K562 (cell line): ENCODE data around the gene COL9A3. TPM values are rescaled to one million over a fixed set of nuclear protein-coding genes. Genes with fewer than 3 reads are reported as not detected.

ENCODE experiments used
- ATAC-seq: fragments of 200-7000 bp; cut with Tn5 transposase; 3 replicates; pipeline ENCODE4 v1.9.1; 2020; ENCODE audit warnings: moderate library complexity
- BruUV-seq: library from RNA; stranded (reverse); fragments of 400-500 nt; replicated peaks from 2 replicates; lab custom pipeline; 2021; lab: Mats Ljungman, UMichigan
- CTCF ChIA-PET: fragments of 300-600 bp; formaldehyde crosslinking; extraction: SDS; loops from one replicate; lab custom pipeline; 2021; ENCODE audit warnings: low intra/inter-chr PET ratio; lab: Yijun Ruan, JAX
- POLR2A ChIA-PET: fragments of 300-600, 350-650 bp; sonication (Branson Sonifier 250); formaldehyde crosslinking; extraction: SDS; loops from one replicate; lab custom pipeline; 2021; ENCODE audit warnings: antibody characterized with exemption, inconsistent platforms; lab: Yijun Ruan, JAX
- DNase-seq, 4 experiments: peaks; one replicate each; pipeline versions ENCODE4 v3.0.0 to v3.0.0-alpha.2; 2011 to 2018; ENCODE audit warnings: low spot score in 3 of 4, mixed read lengths in 3 of 4; ENCODE audit errors: extremely low read depth in 1 of 4
- FAIRE-seq: peaks from 2 replicates; lab custom pipeline; 2011; peaks lifted over from hg19 to GRCh38; lab: Jason Lieb, UNC
- H2AFZ ChIP-seq: 2 replicates; pipeline ENCODE4 v1.6.0; 2011; ENCODE audit warnings: low read depth, low read length, control low read depth, inconsistent platforms
- H3K27ac ChIP-seq: fragments of 200-600 bp; 3 replicates; pipeline ENCODE4 v1.8.0; 2011; ENCODE audit warnings: low read depth, mild to moderate bottlenecking, control low read depth, inconsistent platforms, low read length, moderate library complexity, mixed read lengths; ENCODE audit errors: extremely low read depth
- H3K27me3 ChIP-seq, 2 experiments: fragments of 300-600 bp in 1 of 2; 2 replicates in 1 of 2; 3 replicates in 1 of 2; pipeline versions ENCODE4 v1.6.0 to v1.8.0; 2011; ENCODE audit warnings: inconsistent platforms in 2 of 2, low read length in 2 of 2, mild to moderate bottlenecking in 1 of 2, mixed read lengths in 1 of 2, moderate library complexity in 1 of 2; ENCODE audit not compliant: control insufficient read depth in 2 of 2, insufficient read depth in 2 of 2
- H3K36me3 ChIP-seq: fragments of 300-600 bp; 3 replicates; pipeline ENCODE4 v1.8.0; 2011; ENCODE audit warnings: mild to moderate bottlenecking, low read length, inconsistent platforms; ENCODE audit not compliant: control insufficient read depth, insufficient read depth
- H3K4me1 ChIP-seq, 2 experiments: fragments of 200-600 bp in 1 of 2; replicated peaks in 1 of 2; 2 replicates in 1 of 2; 3 replicates in 1 of 2; pipeline versions ENCODE4 v1.5.1 to v1.8.0; 2011; ENCODE audit warnings: inconsistent platforms in 2 of 2, low read length in 2 of 2, mild to moderate bottlenecking in 1 of 2, mixed read lengths in 1 of 2, moderate library complexity in 1 of 2; ENCODE audit not compliant: control insufficient read depth in 2 of 2, insufficient read depth in 2 of 2
- H3K4me2 ChIP-seq: 2 replicates; pipeline ENCODE4 v1.6.1; 2011; ENCODE audit warnings: low read length, control low read depth, inconsistent platforms, mixed read lengths; ENCODE audit not compliant: insufficient read depth
- H3K4me3 ChIP-seq: fragments of 200-600 bp; sonication (generic), shearing (Covaris generic); 2 replicates; pipeline ENCODE4 v1.5.1; 2016; ENCODE audit warnings: control low read depth, inconsistent platforms
- H3K79me2 ChIP-seq: fragments of 200-600 bp; 3 replicates; pipeline ENCODE4 v1.8.0; 2011; ENCODE audit warnings: low read length, inconsistent platforms; ENCODE audit not compliant: control insufficient read depth, insufficient read depth
- H3K9ac ChIP-seq, 2 experiments: 2 replicates each; pipeline versions ENCODE4 v1.6.0 to v1.6.1; 2011; ENCODE audit warnings: low read depth in 2 of 2, low read length in 2 of 2, control low read depth in 1 of 2, inconsistent platforms in 1 of 2, mild to moderate bottlenecking in 1 of 2, mixed read lengths in 1 of 2; ENCODE audit not compliant: insufficient read depth in 1 of 2
- H3K9me1 ChIP-seq: one replicate; pipeline ENCODE4 v1.6.0; 2011; ENCODE audit warnings: inconsistent platforms, mild to moderate bottlenecking, low read length, moderate library complexity; ENCODE audit not compliant: control insufficient read depth, insufficient read depth
- H3K9me3 ChIP-seq: replicated peaks from 2 replicates; pipeline ENCODE4 v1.5.1; 2011; ENCODE audit warnings: low read depth, low read length, inconsistent platforms; ENCODE audit not compliant: control insufficient read depth, insufficient read depth
- H4K20me1 ChIP-seq: replicated peaks from 2 replicates; pipeline ENCODE4 v1.6.1; 2011; ENCODE audit warnings: low read length, inconsistent platforms, mixed read lengths; ENCODE audit not compliant: control insufficient read depth, insufficient read depth
- CREBBP ChIP-seq: IDR thresholded peaks from one replicate; pipeline ENCODE4 v1.6.1; 2012; ENCODE audit warnings: low read depth, mild to moderate bottlenecking, control low read depth, inconsistent platforms, low read length
- DIDO1 ChIP-seq: fragments of 450-650 bp; IDR thresholded peaks from 2 replicates; pipeline ENCODE4 v1.6.1; 2016; ENCODE audit warnings: low read depth, missing biosample characterization, missing genetic modification characterization
- HNRNPH1 ChIP-seq: fragments of 200-400 bp; formaldehyde crosslinking; optimal IDR thresholded peaks from 2 replicates; pipeline ENCODE3; 2017; ENCODE audit warnings: low read depth, mild to moderate bottlenecking, low read length, moderate library complexity
- HNRNPK ChIP-seq: fragments of 200-400 bp; formaldehyde crosslinking; IDR thresholded peaks from one replicate; pipeline ENCODE4 v1.6.1; 2018; ENCODE audit warnings: mild to moderate bottlenecking, low read depth, low read length; ENCODE audit not compliant: poor library complexity, severe bottlenecking
- MEIS2 ChIP-seq: fragments of 450-650 bp; IDR thresholded peaks from 2 replicates; pipeline ENCODE4 v1.6.1; 2014; ENCODE audit warnings: mild to moderate bottlenecking; ENCODE audit not compliant: partially characterized antibody
- NONO ChIP-seq, 2 experiments: fragments of 200-400 bp in 1 of 2; fragments of 450-650 bp in 1 of 2; formaldehyde crosslinking in 1 of 2; IDR thresholded peaks; 2 replicates each; pipeline ENCODE4 v1.6.1; 2017; ENCODE audit warnings: low read depth in 2 of 2, mild to moderate bottlenecking in 2 of 2, moderate library complexity in 2 of 2, low read length in 1 of 2
- ZNF398 ChIP-seq: fragments of 250-450 bp; sonication (Bioruptor Pico); IDR thresholded peaks from 2 replicates; pipeline ENCODE4 v1.8.0; 2021; ENCODE audit warnings: moderate library complexity, mild to moderate bottlenecking, inconsistent platforms
- ZNF695 ChIP-seq: fragments of 450-650 bp; formaldehyde crosslinking; IDR thresholded peaks from 2 replicates; pipeline ENCODE4 v1.4.0; 2020; ENCODE audit warnings: mild to moderate bottlenecking, moderate library complexity
- WGBS: fragments of 100-300 bp; shearing (Covaris generic); methylation state at CpG from one replicate; pipeline ENCODE4 v1.1.6; 2016; ENCODE audit warnings: low coverage, mixed read lengths; ENCODE audit not compliant: insufficient coverage; ENCODE audit errors: missing lambda C conversion rate; 5-methylcytosine and 5-hydroxymethylcytosine counted together
- in situ Hi-C: fragments of 300-500 bp; cut with MboI; formaldehyde crosslinking; loops from 4 replicates; pipeline ENCODE4 v1.15.0; 2018; ENCODE audit warnings: inconsistent platforms, mixed read lengths
- intact Hi-C: fragments of 100-400 bp; cut with micrococcal nuclease; formaldehyde crosslinking; loops from 2 replicates; pipeline ENCODE4 v1.14.2; 2022
- polyA plus RNA-seq, 8 experiments: library from polyadenylated mRNA; depleted of rRNA in 4 of 8; stranded (reverse) in 5 of 8; unstranded in 3 of 8; fragments of >200 nt; fragmentation: Nextera tagmentation in 2 of 8; fragmentation: Illumina TruSeq in 1 of 8; extraction: Ambion mirVana in 2 of 8; extraction: Trizol in 1 of 8; gene quantifications; 2 replicates each; pipeline versions ENCODE4 v1.2.1 to v1.2.3, GENCODE V29; 2011 to 2014; ENCODE audit warnings: inconsistent platforms in 1 of 8, missing spikeins in 1 of 8
- total RNA-seq, 7 experiments: library from RNA; depleted of rRNA in 6 of 7; stranded (reverse); fragments of >200 nt in 6 of 7; fragmentation: Illumina TruSeq in 2 of 7; extraction: Trizol in 2 of 7; gene quantifications; 2 replicates each; pipeline versions ENCODE4 v1.2.1 to v1.2.3, GENCODE V29; 2011 to 2021; ENCODE audit warnings: low replicate concordance in 1 of 7
- TF ChIP-seq, protein P1 (sequence below), 2 experiments: fragments of 150-350 bp in 1 of 2; IDR thresholded peaks; 2 replicates each; pipeline ENCODE4 v1.6.1; 2012 to 2016; ENCODE audit warnings: low read depth in 2 of 2, low read length in 2 of 2, mild to moderate bottlenecking in 1 of 2, moderate library complexity in 1 of 2
- TF ChIP-seq, protein P2 (sequence below), 2 experiments: IDR thresholded peaks; 2 replicates each; pipeline ENCODE4 v1.6.1; 2011; ENCODE audit warnings: borderline replicate concordance in 1 of 2, control low read depth in 1 of 2, low read depth in 1 of 2, low read length in 1 of 2, mild to moderate bottlenecking in 1 of 2, mixed read lengths in 1 of 2, moderate library complexity in 1 of 2; ENCODE audit not compliant: insufficient read depth in 1 of 2, insufficient read length in 1 of 2, poor library complexity in 1 of 2, severe bottlenecking in 1 of 2; ENCODE audit errors: extremely low read depth in 1 of 2

Gene COL9A3
- total and polyA plus RNA-seq, 9 of the 15 experiments (the other 6 are each of a cell fraction or from before 2014, with no cell fraction given) = 0.14 to 3.6 (median 0.88) TPM; not detected in 1

DNA sequence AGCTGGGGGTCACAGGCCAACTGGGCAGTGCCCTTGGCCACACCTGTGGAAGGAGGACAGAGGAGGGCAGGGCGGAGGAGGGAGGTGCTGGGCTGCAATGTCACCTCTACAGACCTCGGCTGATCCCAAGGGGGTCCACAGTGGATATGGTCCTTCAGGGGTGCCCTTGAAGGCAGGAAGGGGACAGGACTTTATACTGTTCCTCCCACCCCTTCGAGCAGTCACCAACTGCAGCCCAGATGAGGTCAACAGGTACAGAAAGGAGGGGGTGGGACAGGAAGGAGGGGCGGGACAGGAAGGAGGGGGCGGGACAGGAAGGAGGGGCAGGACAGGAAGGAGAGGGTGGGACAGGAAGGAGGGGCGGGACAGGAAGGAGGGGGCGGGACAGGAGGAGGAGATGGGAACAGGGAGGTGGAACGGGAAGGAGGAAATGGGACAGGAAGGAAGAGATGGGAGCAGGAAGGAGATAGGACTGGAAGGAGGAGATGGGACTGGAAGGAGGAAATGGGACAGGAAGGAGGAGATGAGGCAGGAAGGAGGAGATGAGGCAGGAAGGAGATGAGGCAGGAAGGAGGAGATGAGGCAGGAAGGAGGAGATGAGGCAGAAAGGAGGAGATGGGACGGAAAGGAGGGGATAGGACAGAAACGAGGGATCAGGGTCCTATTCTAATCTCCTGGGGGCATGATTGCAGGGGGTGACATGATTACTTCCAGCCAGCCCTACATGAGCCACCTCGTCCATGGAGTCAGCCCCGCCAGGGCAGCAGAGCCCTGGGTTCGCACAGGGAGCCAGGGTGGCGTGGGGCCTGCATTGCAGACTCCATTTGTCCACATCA lies 39.9 kb upstream of the COL9A3 start (continued):
- TF ChIP-seq NONO (IDR thresholded peaks at IDR 0.05; ENCODE audit: low read depth in 2 of 2, low read length in 1 of 2) (0 out of 4 replicates have a peak, but pooled peaks of 1 of the 2 experiments have one; percentile 21), ZNF695 (CRISPR knock-in tag) (no peak), MEIS2 (no peak), DIDO1 (no peak), CREBBP (no peak), ZNF398 (no peak), HNRNPH1 (no peak), HNRNPK (no peak)

DNA sequence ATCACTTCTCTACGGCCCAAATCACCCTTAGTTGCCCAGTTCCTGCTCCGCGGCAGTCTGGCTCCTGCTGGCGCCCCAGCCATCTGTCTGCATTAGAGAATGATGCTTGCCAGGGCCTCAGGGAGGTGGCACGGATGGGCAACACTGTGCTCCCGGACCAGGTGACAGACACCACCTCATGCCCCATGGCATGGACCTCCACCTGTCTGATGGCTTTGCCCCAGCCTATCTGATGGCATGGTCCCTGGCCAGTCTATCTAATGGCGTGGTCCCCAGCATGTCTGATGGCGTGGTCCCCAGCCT lies 39.4 kb upstream of the COL9A3 start:
- intact Hi-C loops (no loop called here), in situ Hi-C loops (no loop called here)
- no peaks in the 10 kb centered on the region for H3K9me3 ChIP-seq
- no peaks in the 10 kb centered on the region; a peak in 1 of 5 replicates for H3K27me3 ChIP-seq
- no peaks in the 10 kb centered on the region for H3K9me1 ChIP-seq
- peak overlapping the region; percentile 71 for H3K27ac ChIP-seq
- peaks cover 10% of the 10 kb centered on the region; the same call in 1 of the 2 replicates for H4K20me1 ChIP-seq
- ChIA-PET CTCF (no interaction called here), POLR2A (no interaction called here)
- H3K4me1 ChIP-seq = peaks cover 20 to 56% of the 10 kb centered on the region in 2 experiments
- no peak overlapping the region for H3K9ac ChIP-seq
- peaks cover 5% of the 10 kb centered on the region; the same call in 2 of the 3 replicates for H3K79me2 ChIP-seq
- peak overlapping the region; percentile 95 for H2AFZ ChIP-seq
- FAIRE-seq (no peak), ATAC-seq (no peak), DNase-seq (no peak)
- no peaks in the 10 kb centered on the region for H3K36me3 ChIP-seq
- no TSS peak for BruUV-seq
- H3K4me3 ChIP-seq = no peak overlapping the region
- WGBS = 93% methylated on average over 8 of the region's 8 CpGs
- H3K4me2 ChIP-seq = peak overlapping the region; percentile 78
- TF ChIP-seq, protein P1, sequence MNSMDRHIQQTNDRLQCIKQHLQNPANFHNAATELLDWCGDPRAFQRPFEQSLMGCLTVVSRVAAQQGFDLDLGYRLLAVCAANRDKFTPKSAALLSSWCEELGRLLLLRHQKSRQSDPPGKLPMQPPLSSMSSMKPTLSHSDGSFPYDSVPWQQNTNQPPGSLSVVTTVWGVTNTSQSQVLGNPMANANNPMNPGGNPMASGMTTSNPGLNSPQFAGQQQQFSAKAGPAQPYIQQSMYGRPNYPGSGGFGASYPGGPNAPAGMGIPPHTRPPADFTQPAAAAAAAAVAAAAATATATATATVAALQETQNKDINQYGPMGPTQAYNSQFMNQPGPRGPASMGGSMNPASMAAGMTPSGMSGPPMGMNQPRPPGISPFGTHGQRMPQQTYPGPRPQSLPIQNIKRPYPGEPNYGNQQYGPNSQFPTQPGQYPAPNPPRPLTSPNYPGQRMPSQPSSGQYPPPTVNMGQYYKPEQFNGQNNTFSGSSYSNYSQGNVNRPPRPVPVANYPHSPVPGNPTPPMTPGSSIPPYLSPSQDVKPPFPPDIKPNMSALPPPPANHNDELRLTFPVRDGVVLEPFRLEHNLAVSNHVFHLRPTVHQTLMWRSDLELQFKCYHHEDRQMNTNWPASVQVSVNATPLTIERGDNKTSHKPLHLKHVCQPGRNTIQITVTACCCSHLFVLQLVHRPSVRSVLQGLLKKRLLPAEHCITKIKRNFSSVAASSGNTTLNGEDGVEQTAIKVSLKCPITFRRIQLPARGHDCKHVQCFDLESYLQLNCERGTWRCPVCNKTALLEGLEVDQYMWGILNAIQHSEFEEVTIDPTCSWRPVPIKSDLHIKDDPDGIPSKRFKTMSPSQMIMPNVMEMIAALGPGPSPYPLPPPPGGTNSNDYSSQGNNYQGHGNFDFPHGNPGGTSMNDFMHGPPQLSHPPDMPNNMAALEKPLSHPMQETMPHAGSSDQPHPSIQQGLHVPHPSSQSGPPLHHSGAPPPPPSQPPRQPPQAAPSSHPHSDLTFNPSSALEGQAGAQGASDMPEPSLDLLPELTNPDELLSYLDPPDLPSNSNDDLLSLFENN (IDR thresholded peaks at IDR 0.05; ENCODE audit: low read depth in 2 of 2, low read length in 2 of 2) = no peak
- TF ChIP-seq, protein P2, sequence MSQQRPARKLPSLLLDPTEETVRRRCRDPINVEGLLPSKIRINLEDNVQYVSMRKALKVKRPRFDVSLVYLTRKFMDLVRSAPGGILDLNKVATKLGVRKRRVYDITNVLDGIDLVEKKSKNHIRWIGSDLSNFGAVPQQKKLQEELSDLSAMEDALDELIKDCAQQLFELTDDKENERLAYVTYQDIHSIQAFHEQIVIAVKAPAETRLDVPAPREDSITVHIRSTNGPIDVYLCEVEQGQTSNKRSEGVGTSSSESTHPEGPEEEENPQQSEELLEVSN (IDR thresholded peaks at IDR 0.05; ENCODE audit: borderline replicate concordance in 1 of 2, extremely low read depth in 1 of 2, insufficient read depth in 1 of 2, insufficient read length in 1 of 2, low read depth in 1 of 2, low read length in 1 of 2, poor library complexity in 1 of 2, severe bottlenecking in 1 of 2) = no peak
